ENCODE results near the gene TTR. TPM values are rescaled to one million over a fixed set of nuclear protein-coding genes. Genes with fewer than 3 reads are reported as not detected.

TTR gene
- total and polyA plus RNA-seq, 2 experiments from 2014 or later = not detected

- Histone ChIP-seq H3K4me2 (no peak overlapping the region), H4K20me1 (replicated peaks; ENCODE audit: insufficient read depth) (no peaks in the 10 kb centered on the region), H3K4me3 (no peak overlapping the region), H3K36me3 (ENCODE audit: insufficient read depth) (no peaks in the 10 kb centered on the region), H3F3A (replicated peaks; ENCODE audit: low read depth) (no peaks in the 10 kb centered on the region), H3K4me1 (ENCODE audit: insufficient read depth) (peaks cover 5% of the 10 kb centered on the region; the same call in 1 of the 2 replicates), H2AFZ (no peak overlapping the region), H3K9me2 (ENCODE audit: insufficient read depth) (no peaks in the 10 kb centered on the region; the same call in 1 of the 2 replicates), H3K79me2 (replicated peaks; ENCODE audit: insufficient read depth) (no peaks in the 10 kb centered on the region), H3K27ac (ENCODE audit: low read depth) (no peak overlapping the region), H3K27me3 (ENCODE audit: insufficient read depth) (no peaks in the 10 kb centered on the region)
- ATAC-seq (no peak), DNase-seq (ENCODE audit: low spot score) (no peak)
- Mint-ChIP-seq H3K4me3 (no peak overlapping the region), H3K27me3 (ENCODE audit: insufficient read depth, low read depth, poor library complexity) (no peaks in the 10 kb centered on the region), H3K9me3 (no peaks in the 10 kb centered on the region; the same call in 2 of the 3 replicates), H3K4me1 (peaks cover 14% of the 10 kb centered on the region; the same call in 2 of the 3 replicates), H3K36me3 (ENCODE audit: low read depth) (no peaks in the 10 kb centered on the region), H3K27ac (no peak overlapping the region)
- TF ChIP-seq POLR2AphosphoS5 (IDR thresholded peaks at IDR 0.05; ENCODE audit: low read depth) = no peak
Observed at GRCh38 chr18:31616586-31616985, 24.9 kb downstream of the TTR start.

DNA sequence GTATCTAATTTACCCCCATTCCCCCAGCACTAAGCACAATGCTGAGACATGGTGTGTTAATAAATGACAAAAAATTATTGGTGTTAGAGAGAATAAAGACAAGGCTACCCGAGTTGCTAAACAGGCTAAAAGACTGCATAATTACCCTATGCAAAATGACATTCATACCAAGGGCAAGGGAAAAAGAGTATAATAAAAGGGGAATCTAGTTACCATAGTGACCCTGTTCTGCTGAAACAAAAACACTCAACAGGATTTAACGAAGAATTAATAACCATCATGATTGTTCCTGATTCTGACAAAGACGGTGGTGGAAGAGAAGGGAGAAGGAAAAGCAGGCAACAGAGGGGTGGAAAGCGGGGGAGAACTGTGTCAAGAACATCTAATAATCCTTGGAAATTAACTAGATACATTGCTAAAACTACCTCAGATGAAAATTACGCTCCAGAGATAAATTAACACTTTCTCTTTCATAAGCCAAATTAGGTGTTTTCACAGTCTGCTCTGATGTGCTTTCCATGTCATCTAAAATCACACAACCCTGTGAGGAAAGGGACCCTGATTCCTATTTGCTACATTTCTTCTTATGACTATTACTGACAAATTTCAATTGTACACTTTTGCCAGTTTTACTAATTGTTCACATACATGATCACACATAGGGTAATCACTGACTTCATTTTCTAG is 25.5 kb downstream of the TTR start:
- H3K4me2 ChIP-seq = no peak overlapping the region
- no peak for DNase-seq (ENCODE audit: low spot score)
- no peak overlapping the region for H3K27ac ChIP-seq (ENCODE audit: low read depth)
- H3K9me2 ChIP-seq (ENCODE audit: insufficient read depth) = no peaks in the 10 kb centered on the region; the same call in 1 of the 2 replicates
- no peaks in the 10 kb centered on the region for H3K27me3 ChIP-seq (ENCODE audit: insufficient read depth)
- no peak overlapping the region for H3K27ac Mint-ChIP-seq
- no peak overlapping the region for H2AFZ ChIP-seq
- H3K4me3 Mint-ChIP-seq = no peak overlapping the region
- peaks cover 11% of the 10 kb centered on the region; the same call in 2 of the 3 replicates for H3K4me1 Mint-ChIP-seq
- no peak overlapping the region for H3K4me3 ChIP-seq
- H3K36me3 Mint-ChIP-seq (ENCODE audit: low read depth) = no peaks in the 10 kb centered on the region
- ATAC-seq = no peak
- peaks cover 5% of the 10 kb centered on the region; the same call in 1 of the 2 replicates for H3K4me1 ChIP-seq (ENCODE audit: insufficient read depth)
- H3K79me2 ChIP-seq (replicated peaks; ENCODE audit: insufficient read depth) = no peaks in the 10 kb centered on the region
- no peaks in the 10 kb centered on the region for H3K27me3 Mint-ChIP-seq (ENCODE audit: insufficient read depth, low read depth, poor library complexity)
- no peaks in the 10 kb centered on the region for H3K36me3 ChIP-seq (ENCODE audit: insufficient read depth)
- H3K9me3 Mint-ChIP-seq = no peaks in the 10 kb centered on the region; the same call in 2 of the 3 replicates
- no peak for TF ChIP-seq EZH2phosphoT487 (IDR thresholded peaks at IDR 0.05; ENCODE audit: unreplicated experiment)
- TF ChIP-seq NANOG (IDR thresholded peaks at IDR 0.05; ENCODE audit: borderline replicate concordance) = no peak
- H4K20me1 ChIP-seq (replicated peaks; ENCODE audit: insufficient read depth) = no peaks in the 10 kb centered on the region
- H3F3A ChIP-seq (replicated peaks; ENCODE audit: low read depth) = no peaks in the 10 kb centered on the region

DNA sequence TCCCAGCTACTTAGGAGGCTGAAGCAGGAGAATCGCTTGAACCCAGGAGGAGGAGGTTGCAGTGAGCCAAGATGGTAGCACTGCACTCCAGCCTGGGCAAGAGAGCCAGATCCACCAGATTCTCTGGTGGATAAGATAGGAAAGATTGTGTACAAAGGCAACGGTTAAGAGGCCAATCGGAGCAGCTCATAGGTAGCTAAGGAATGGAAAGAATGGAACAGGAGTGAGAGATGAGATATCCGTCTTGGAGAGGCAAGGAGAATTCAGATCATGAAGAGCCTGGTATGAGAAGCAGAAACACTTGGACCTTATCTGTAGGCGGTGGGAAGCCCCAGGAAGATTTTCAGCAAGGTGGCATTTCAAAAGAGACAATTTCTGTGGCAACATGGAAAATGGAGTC is 27.1 kb downstream of the TTR start:
- Histone ChIP-seq H3K4me1 (ENCODE audit: insufficient read depth) (0 out of 2 replicates have a peak, but pooled peaks cover 5% of the 10 kb centered on the region), H3K9me2 (ENCODE audit: insufficient read depth) (no peaks in the 10 kb centered on the region; the same call in 1 of the 2 replicates), H3K36me3 (ENCODE audit: insufficient read depth) (no peaks in the 10 kb centered on the region), H3F3A (replicated peaks; ENCODE audit: low read depth) (no peaks in the 10 kb centered on the region), H3K4me2 (no peak overlapping the region), H3K79me2 (replicated peaks; ENCODE audit: insufficient read depth) (no peaks in the 10 kb centered on the region), H3K27me3 (ENCODE audit: insufficient read depth) (no peaks in the 10 kb centered on the region), H4K20me1 (replicated peaks; ENCODE audit: insufficient read depth) (no peaks in the 10 kb centered on the region), H2AFZ (no peak overlapping the region), H3K4me3 (no peak overlapping the region), H3K27ac (ENCODE audit: low read depth) (no peak overlapping the region; the same call in 1 of the 2 replicates)
- Mint-ChIP-seq H3K4me1 (peaks cover 11% of the 10 kb centered on the region; the same call in 2 of the 3 replicates), H3K9me3 (no peaks in the 10 kb centered on the region; the same call in 2 of the 3 replicates), H3K27me3 (ENCODE audit: insufficient read depth, low read depth, poor library complexity) (no peaks in the 10 kb centered on the region), H3K27ac (no peak overlapping the region), H3K4me3 (no peak overlapping the region), H3K36me3 (ENCODE audit: low read depth) (no peaks in the 10 kb centered on the region)
- no peak for ATAC-seq
- DNase-seq (ENCODE audit: low spot score) = no peak
- TF ChIP-seq STAT1 (IDR thresholded peaks at IDR 0.05; ENCODE audit: unreplicated experiment) (no peak), JUNB (IDR thresholded peaks at IDR 0.05; ENCODE audit: unreplicated experiment) (no peak), CREB1 (CRISPR knock-in tag; IDR thresholded peaks at IDR 0.05; ENCODE audit: low read depth) (no peak), EZH2 (IDR thresholded peaks at IDR 0.05; ENCODE audit: low read depth, unreplicated experiment) (no peak), ZNF331 (CRISPR knock-in tag; IDR thresholded peaks at IDR 0.05; ENCODE audit: low read depth) (no peak), POLR2AphosphoS5 (IDR thresholded peaks at IDR 0.05; ENCODE audit: low read depth) (no peak), CTCF (conservative IDR thresholded peaks at IDR 0.05; ENCODE audit: low read depth in 2 of 2) (no peak), EZH2phosphoT487 (IDR thresholded peaks at IDR 0.05; ENCODE audit: unreplicated experiment) (no peak)
